Hindlimb muscle (tissue), 1 donor: ENCODE data around the gene NRBF2. TPM values are rescaled to one million over a fixed set of nuclear protein-coding genes. Genes with fewer than 3 reads are reported as not detected.
A peak's percentile ranks its signal among the peaks of the same experiment; 100 is the strongest.

ENCODE experiments used
- DNase-seq: peaks from one replicate; pipeline ENCODE4 v3.0.0-alpha.2; 2013
- polyA plus RNA-seq: library from polyadenylated mRNA; unstranded; fragments of 120-200 nt; gene quantifications from one replicate; pipeline ENCODE4 v1.2.1, GENCODE V29; 2013; ENCODE audit not compliant: insufficient read length

Gene NRBF2
- polyA plus RNA-seq, 1 donor = 13.4 TPM

GRCh38 chr10:63165249-63165648, 32.1 kb downstream of the NRBF2 start:
- no peak for DNase-seq

GRCh38 chr10:63166742-63167258, 33.7 kb downstream of the NRBF2 start:
- DNase-seq = peak; percentile 68

GRCh38 chr10:63168821-63169462, 35.8 kb downstream of the NRBF2 start:
- DNase-seq = no peak

- DNase-seq = no peak
Observed at GRCh38 chr10:63169624-63170023, 36.5 kb downstream of the NRBF2 start.

- no peak for DNase-seq
Observed at GRCh38 chr10:63171255-63171855, 38.2 kb downstream of the NRBF2 start.

GRCh38 chr10:63171926-63172325, 38.8 kb downstream of the NRBF2 start:
- DNase-seq = no peak

GRCh38 chr10:63173468-63174232, 40.5 kb downstream of the NRBF2 start:
- no peak for DNase-seq

- no peak for DNase-seq
Observed at GRCh38 chr10:63175534-63175933, 42.4 kb downstream of the NRBF2 start.

GRCh38 chr10:63192826-63193225, 59.7 kb downstream of the NRBF2 start:
- DNase-seq = no peak

- DNase-seq = peak; percentile 56
Observed at GRCh38 chr10:63197344-63198092, 64.4 kb downstream of the NRBF2 start.

GRCh38 chr10:63199716-63200115, 66.6 kb downstream of the NRBF2 start:
- DNase-seq = no peak

- DNase-seq = no peak
Observed at GRCh38 chr10:63200431-63200830, 67.3 kb downstream of the NRBF2 start.

- no peak for DNase-seq
Observed at GRCh38 chr10:63201118-63201517, 68.0 kb downstream of the NRBF2 start.
